HG02981 (cell line): ENCODE results near the gene NXPE4.

ENCODE experiments used
- ATAC-seq: cut with Tn5 transposase; IDR thresholded peaks from one replicate; pipeline ENCODE4 v1.9.1; 2021; ENCODE audit warnings: mild to moderate bottlenecking, moderate library complexity; ENCODE audit not compliant: unreplicated experiment

NXPE4 gene

DNA sequence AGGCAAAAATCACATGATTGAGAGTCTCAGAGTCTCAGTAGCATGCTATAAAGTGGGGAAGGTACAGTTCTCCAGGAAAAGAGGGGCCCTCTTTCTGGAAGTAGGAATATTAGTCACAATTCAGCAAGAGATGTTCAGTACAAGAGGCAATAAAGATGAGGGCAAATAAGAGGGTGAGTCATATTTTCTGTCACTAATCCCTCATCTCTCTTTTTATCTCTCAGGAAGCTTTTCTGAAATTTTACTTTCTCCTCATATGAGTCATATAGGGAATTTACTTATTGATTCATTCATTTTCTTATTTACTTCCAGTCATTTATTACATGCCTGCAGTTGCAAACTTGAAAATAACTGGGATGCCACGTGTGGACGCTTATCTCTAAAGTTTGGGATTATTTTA is 32.5 kb downstream of the NXPE4 start:
- ATAC-seq = no peak

GRCh38 chr11:114562166-114562916 is 33.2 kb downstream of the NXPE4 start:
- no peak for ATAC-seq

GRCh38 chr11:114559425-114560310 is 35.9 kb downstream of the NXPE4 start, which contains the start of gene NXPE1:
NXPE1 (minus strand) TSS chr11:114559881; CDS start chr11:114551201, 8,680 bp downstream.
- ATAC-seq = no peak

DNA sequence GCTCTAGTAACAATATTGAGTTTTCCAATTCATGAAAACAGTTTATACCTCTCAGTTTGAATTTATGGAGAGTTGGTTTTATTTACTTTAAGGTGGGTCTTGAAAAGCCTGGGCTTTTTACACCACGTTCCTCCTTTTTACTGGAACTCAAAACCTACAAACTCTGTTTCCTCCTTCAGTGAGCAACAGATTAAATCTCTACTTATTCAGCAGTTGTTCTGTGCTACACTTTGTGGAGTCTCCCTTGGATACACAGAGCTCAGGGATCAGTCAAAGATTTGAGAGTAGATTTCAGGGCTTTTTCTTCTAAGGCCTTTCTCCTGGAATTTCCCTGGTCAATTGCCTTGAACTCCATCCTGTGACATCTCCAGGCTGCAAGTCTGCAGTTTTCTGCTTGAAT is 39.5 kb downstream of the NXPE4 start:
- ATAC-seq = no peak

- no peak for ATAC-seq
Observed at GRCh38 chr11:114553642-114554041, 41.9 kb downstream of the NXPE4 start.

DNA sequence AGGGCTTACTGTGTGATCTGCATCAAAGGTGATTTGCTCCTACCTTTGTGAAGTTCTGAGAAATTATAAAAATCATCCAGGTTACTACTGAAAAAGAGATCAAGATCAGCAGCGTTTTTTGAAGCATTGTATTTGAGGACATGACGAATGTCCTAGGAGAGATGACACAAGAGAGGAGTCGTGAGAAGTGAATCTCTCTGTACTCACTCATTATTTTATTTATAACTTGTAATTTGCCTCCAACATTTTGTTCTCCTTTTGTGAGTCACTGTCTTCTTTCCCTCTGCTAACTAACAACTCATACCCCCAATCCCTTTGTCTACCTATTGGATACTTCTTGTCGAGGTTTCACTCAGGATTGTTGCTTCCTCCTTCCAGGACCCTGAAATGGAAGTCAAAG is 44.5 kb downstream of the NXPE4 start:
- no peak for ATAC-seq

DNA sequence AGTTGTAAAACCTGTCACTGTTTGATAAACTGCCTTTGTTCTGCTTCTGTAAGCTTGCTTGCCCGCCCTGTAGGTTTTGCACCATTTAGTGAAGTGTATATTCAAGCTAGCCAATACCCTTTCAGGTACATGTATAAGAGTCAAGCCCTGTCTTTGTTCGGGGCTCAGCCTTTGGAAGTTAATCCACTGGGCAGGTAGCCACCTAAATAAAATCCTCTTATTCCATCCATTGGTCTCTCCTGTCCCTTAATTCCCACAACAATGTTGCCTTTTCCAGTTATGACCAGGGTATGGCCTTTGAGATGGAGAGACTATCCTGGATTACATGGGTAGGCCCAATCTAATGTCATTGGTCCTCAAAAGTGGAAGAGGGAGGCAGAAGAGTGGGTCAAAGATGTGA is 69.9 kb downstream of the NXPE4 start:
- no peak for ATAC-seq

GRCh38 chr11:114524122-114524521 is 71.5 kb downstream of the NXPE4 start:
- ATAC-seq = no peak

DNA sequence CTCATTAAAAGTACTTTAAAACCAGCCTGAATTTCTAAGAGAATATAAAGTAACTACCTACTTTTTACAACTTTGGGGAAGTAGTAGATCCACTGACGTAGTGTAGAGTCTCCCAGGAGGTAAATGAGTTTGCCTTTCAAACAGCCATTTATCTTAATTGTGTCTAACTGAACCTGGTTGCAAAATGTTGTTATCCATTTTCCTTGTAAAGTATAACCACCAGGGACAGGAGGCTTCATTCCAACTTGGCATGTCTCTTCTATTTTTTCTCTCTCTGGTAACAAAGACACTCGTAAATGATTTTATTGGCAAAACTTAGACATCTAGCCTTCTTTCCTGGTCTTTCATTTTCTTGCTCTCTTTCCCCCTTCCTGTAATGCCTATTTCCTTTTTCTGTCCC is 72.8 kb downstream of the NXPE4 start:
- no peak for ATAC-seq
